ENCODE results near the gene TCF7L2.

GRCh38 chr10:113056030-113056429, 106.0 kb downstream of the TCF7L2 start:
- TF ChIP-seq YY1 (IDR thresholded peaks at IDR 0.05; ENCODE audit: insufficient read depth, insufficient read length) (no peak), ZNF274 (IDR thresholded peaks at IDR 0.05; ENCODE audit: low read depth, low read length) (no peak)

Measured in NT2/D1 (cell line).